Astrocyte of the cerebellum (primary cell): Measurements from ENCODE around the gene TNPO1.
"Not testable (repeated sequence)": the region's sequence is repeated elsewhere in the genome, so short reads cannot be mapped to it uniquely, and the experiment has no call there.

Source experiments
- DNase-seq: peaks from one replicate; pipeline ENCODE4 v3.0.0-alpha.2; 2011; ENCODE audit warnings: low read depth
- H3K4me3 ChIP-seq: 2 replicates; pipeline ENCODE4 v1.5.1; 2011; ENCODE audit warnings: mild to moderate bottlenecking, low read depth, low read length, moderate library complexity
- in situ Hi-C: cut with HindIII; loops from 2 replicates; pipeline ENCODE4 v1.10.0; 2017; ENCODE audit warnings: low sequenced_read_pairs
- TF ChIP-seq, protein P1 (sequence below): IDR thresholded peaks from 2 replicates; pipeline ENCODE4 v1.5.1; 2012; ENCODE audit warnings: low read length, low read depth, moderate library complexity, mild to moderate bottlenecking; ENCODE audit errors: missing control alignments

The TNPO1 gene

GRCh38 chr5:72784129-72784528, 32.3 kb upstream of the TNPO1 start:
- in situ Hi-C loops, result no loop called here
- no peak for DNase-seq
- TF ChIP-seq, protein P1, sequence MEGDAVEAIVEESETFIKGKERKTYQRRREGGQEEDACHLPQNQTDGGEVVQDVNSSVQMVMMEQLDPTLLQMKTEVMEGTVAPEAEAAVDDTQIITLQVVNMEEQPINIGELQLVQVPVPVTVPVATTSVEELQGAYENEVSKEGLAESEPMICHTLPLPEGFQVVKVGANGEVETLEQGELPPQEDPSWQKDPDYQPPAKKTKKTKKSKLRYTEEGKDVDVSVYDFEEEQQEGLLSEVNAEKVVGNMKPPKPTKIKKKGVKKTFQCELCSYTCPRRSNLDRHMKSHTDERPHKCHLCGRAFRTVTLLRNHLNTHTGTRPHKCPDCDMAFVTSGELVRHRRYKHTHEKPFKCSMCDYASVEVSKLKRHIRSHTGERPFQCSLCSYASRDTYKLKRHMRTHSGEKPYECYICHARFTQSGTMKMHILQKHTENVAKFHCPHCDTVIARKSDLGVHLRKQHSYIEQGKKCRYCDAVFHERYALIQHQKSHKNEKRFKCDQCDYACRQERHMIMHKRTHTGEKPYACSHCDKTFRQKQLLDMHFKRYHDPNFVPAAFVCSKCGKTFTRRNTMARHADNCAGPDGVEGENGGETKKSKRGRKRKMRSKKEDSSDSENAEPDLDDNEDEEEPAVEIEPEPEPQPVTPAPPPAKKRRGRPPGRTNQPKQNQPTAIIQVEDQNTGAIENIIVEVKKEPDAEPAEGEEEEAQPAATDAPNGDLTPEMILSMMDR, result no peak
- H3K4me3 ChIP-seq, result no peak overlapping the region

GRCh38 chr5:72785801-72786200, 30.7 kb upstream of the TNPO1 start:
- in situ Hi-C loops, result no loop called here
- DNase-seq, result no peak
- no peak overlapping the region for H3K4me3 ChIP-seq
- TF ChIP-seq, protein P1, result no peak

DNA sequence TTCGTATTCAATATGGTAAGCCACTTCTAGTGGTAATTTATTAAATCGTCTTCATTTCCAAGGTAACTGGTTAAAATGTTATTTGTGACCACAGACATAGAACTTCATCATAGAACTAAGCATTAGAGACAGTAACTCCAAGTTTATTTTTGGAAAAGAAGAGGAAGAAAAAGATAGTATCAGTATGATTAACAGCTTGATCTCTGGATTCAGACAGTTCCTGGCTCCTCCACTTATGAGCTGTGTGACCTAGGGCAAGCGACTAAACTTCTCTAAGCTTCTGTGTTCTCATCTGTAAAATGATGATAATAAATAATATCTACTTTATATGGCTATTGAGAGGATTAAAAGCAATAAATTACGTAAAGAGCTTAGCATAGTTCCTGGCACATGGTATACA, 29.8 kb upstream of the TNPO1 start:
- in situ Hi-C loops, result no loop called here
- no peak for DNase-seq
- no peak overlapping the region for H3K4me3 ChIP-seq
- TF ChIP-seq, protein P1, result no peak

- TF ChIP-seq, protein P1, result no peak
- no peak for DNase-seq
- in situ Hi-C loops, result no loop called here
- no peak overlapping the region for H3K4me3 ChIP-seq
Observed at GRCh38 chr5:72788866-72789505, 27.5 kb upstream of the TNPO1 start.

DNA sequence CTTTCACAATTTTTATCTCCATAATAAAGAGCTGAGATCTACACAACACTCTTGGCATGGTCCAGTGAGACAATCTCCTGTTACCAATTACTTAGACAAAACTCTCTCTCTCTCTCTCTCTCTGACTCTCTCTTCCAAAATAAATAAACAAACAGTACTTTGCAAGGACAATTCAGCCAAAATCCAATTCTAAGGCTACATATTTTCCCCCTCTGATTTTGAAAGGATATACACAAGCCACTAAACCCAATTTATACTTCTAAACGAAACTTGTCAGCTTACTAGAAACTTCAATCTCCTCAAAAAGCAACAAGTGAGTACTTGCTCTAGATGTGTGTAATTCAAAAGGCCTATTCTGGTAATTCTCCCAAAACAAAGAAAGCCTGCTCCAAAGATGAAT, 26.3 kb upstream of the TNPO1 start:
- H3K4me3 ChIP-seq, result no peak overlapping the region
- in situ Hi-C loops, result no loop called here
- DNase-seq, result no peak
- TF ChIP-seq, protein P1, result no peak

- in situ Hi-C loops, H3K4me3 ChIP-seq, DNase-seq: not testable (repeated sequence)
Observed at GRCh38 chr5:72792662-72793061, 23.8 kb upstream of the TNPO1 start.

- in situ Hi-C loops, result no loop called here
- H3K4me3 ChIP-seq, result no peak overlapping the region
- no peak for DNase-seq
- TF ChIP-seq, protein P1, result no peak
Observed at GRCh38 chr5:72796001-72796400, 20.5 kb upstream of the TNPO1 start.
